Ovary (tissue), 9 donors: Measurements from ENCODE around the gene KRT15. TPM values are rescaled to one million over a fixed set of nuclear protein-coding genes. Genes with fewer than 3 reads are reported as not detected.

Experiments used
- DNase-seq, 5 donors: peaks; one replicate each; pipeline ENCODE4 v3.0.0-alpha.2; 2019 to 2020
- H3K27ac ChIP-seq, 2 donors: fragments of 200-600 bp; one replicate each; pipeline versions ENCODE4 v1.5.1 to v1.8.0; 2019 to 2022
- H3K27me3 ChIP-seq: fragments of 200-600 bp; one replicate; pipeline ENCODE4 v1.8.0; 2022
- H3K36me3 ChIP-seq: fragments of 200-600 bp; sonication (generic); one replicate; pipeline ENCODE4 v1.5.1; 2019
- H3K4me1 ChIP-seq: one replicate; pipeline ENCODE4 v1.8.1; 2013; ENCODE audit warnings: mild to moderate bottlenecking, moderate library complexity; ENCODE audit not compliant: insufficient read depth
- H3K4me3 ChIP-seq: fragments of 200-600 bp; sonication (generic); one replicate; pipeline ENCODE4 v1.5.1; 2017
- H3K9me3 ChIP-seq, 2 donors: fragments of 200-600 bp in 1 of 2; sonication (generic) in 1 of 2; one replicate each; pipeline versions ENCODE4 v1.5.1 to v1.8.1; 2013 to 2019; ENCODE audit warnings: mild to moderate bottlenecking in 1 of 2, moderate library complexity in 1 of 2
- CTCF ChIP-seq, 3 donors: fragments of 450-650 bp in 2 of 3; fragments of 200-600 bp in 1 of 3; IDR thresholded peaks; one replicate each; pipeline versions ENCODE4 v1.5.1 to v1.8.0; 2016 to 2022; ENCODE audit warnings: antibody characterized with exemption in 3 of 3, mild to moderate bottlenecking in 1 of 3
- EP300 ChIP-seq: sonication (generic); formaldehyde crosslinking; IDR thresholded peaks from one replicate; pipeline ENCODE4 v1.6.1; 2017; ENCODE audit warnings: antibody characterized with exemption
- POLR2A ChIP-seq: fragments of 450-650 bp; IDR thresholded peaks from one replicate; pipeline ENCODE4 v1.6.1; 2017; ENCODE audit warnings: antibody characterized with exemption, mild to moderate bottlenecking, moderate library complexity
- WGBS, 3 donors: extraction: QIAGEN DNeasy Blood & Tissue Kit in 1 of 3; methylation state at CpG; one replicate each; pipeline versions ENCODE4 v1.1.5 to v1.1.7; 2013 to 2017; 5-methylcytosine and 5-hydroxymethylcytosine counted together
- intact Hi-C, 4 donors: fragments of 100-400 bp; cut with DNase I; formaldehyde crosslinking; loops; one replicate each; pipeline versions ENCODE4 v1.11.0 to v1.15.1; 2022 to 2023
- polyA plus RNA-seq, 2 donors: library from polyadenylated mRNA; stranded (reverse); fragments of 200-250 nt in 1 of 2; fragments of 350-450 nt in 1 of 2; fragmentation: Illumina TruSeq in 1 of 2; extraction: RNeasy Lipid Tissue Mini Kit (QIAGEN cat#74804) in 1 of 2; gene quantifications; one replicate each; pipeline ENCODE4 v1.2.3, GENCODE V29; 2013 to 2014
- total RNA-seq, 7 donors: library from RNA; depleted of rRNA in 2 of 7; stranded (reverse); fragments of >200 nt in 2 of 7; fragmentation: NEBNext Ultra II Directional in 3 of 7; extraction: Animal tissue kit (Norgen Biotek cat#: 25700) in 3 of 7; gene quantifications; one replicate each; pipeline versions ENCODE4 v1.1.0 to v1.2.4, GENCODE V29; 2016 to 2023
- donor health status: DM: no; HTN: no; CAD: no; lungs with moderate emphysema.
- donor health status: DM: no; HTN: no; CAD: no.
- donor health status: Bipolar disorder and iron deficiency.
- donor health status: DM: yes; HTN: yes; CAD: no.
- donor health status: DM: no; HTN: no; CAD: no.
- donor health status: DM: yes; HTN: yes; CAD: no.

The KRT15 gene
- total and polyA plus RNA-seq, 9 donors, result 0.11 to 9.4 (median 0.37) TPM; not detected in 1

- Histone ChIP-seq H3K36me3 (no peaks in the 10 kb centered on the region), H3K4me3 (no peak overlapping the region), H3K27ac (no peak overlapping the region), H3K27me3 (no peaks in the 10 kb centered on the region), H3K9me3 (no peaks in the 10 kb centered on the region), H3K4me1 (no peaks in the 10 kb centered on the region)
- intact Hi-C loops, result loop anchor here in 1 of 4 donors (10.0 kb wide), 1 partner anchor 626 kb away; no protein-coding TSS in a partner anchor
- no peak for DNase-seq
- TF ChIP-seq EP300 (no peak), POLR2A (no peak), CTCF (IDR thresholded peaks at IDR 0.05) (no peak)
- WGBS, 3 donors, result 87 to 92% (median 90%) methylated on average over 10 of the region's 10 CpGs
These were observed 22.4 kb upstream of the KRT15 start for GRCh38 chr17:41540921-41541625.

- no peak for TF ChIP-seq CTCF (IDR thresholded peaks at IDR 0.05)
- TF ChIP-seq EP300, result no peak
- no peak for TF ChIP-seq POLR2A
- intact Hi-C loops, result loop anchor here in 1 of 4 donors (10.0 kb wide), 1 partner anchor 625 kb away; no protein-coding TSS in a partner anchor
- no peak for DNase-seq
- Histone ChIP-seq H3K9me3 (no peaks in the 10 kb centered on the region), H3K27ac (no peak overlapping the region), H3K4me1 (no peaks in the 10 kb centered on the region), H3K4me3 (no peak overlapping the region), H3K27me3 (no peaks in the 10 kb centered on the region), H3K36me3 (no peaks in the 10 kb centered on the region)
- 76 to 80% (median 78%) methylated on average over 7 of the region's 7 CpGs for WGBS, 3 donors
These were observed 21.4 kb upstream of the KRT15 start for GRCh38 chr17:41539979-41540701.

GRCh38 chr17:41539071-41539492, 20.4 kb upstream of the KRT15 start:
- DNase-seq, result no peak
- Histone ChIP-seq H3K27ac (no peak overlapping the region), H3K4me3 (no peak overlapping the region), H3K9me3 (no peaks in the 10 kb centered on the region), H3K4me1 (no peaks in the 10 kb centered on the region), H3K27me3 (no peaks in the 10 kb centered on the region), H3K36me3 (no peaks in the 10 kb centered on the region)
- TF ChIP-seq POLR2A (no peak), EP300 (no peak), CTCF (IDR thresholded peaks at IDR 0.05) (no peak)
- WGBS, 3 donors, result 37 to 56% (median 43%) methylated on average over 5 of the region's 5 CpGs
- intact Hi-C loops, result no loop called here

GRCh38 chr17:41538565-41538991, 19.9 kb upstream of the KRT15 start:
- DNase-seq, result no peak
- TF ChIP-seq CTCF (IDR thresholded peaks at IDR 0.05), result no peak
- no peak for TF ChIP-seq POLR2A
- TF ChIP-seq EP300, result no peak
- intact Hi-C loops, result no loop called here
- Histone ChIP-seq H3K4me3 (no peak overlapping the region), H3K27me3 (no peaks in the 10 kb centered on the region), H3K4me1 (no peaks in the 10 kb centered on the region), H3K9me3 (no peaks in the 10 kb centered on the region), H3K27ac (no peak overlapping the region), H3K36me3 (no peaks in the 10 kb centered on the region)
- WGBS, 3 donors, result 26 to 51% (median 39%) methylated on average over 5 of the region's 5 CpGs
